ENCODE measurements around the gene DOCK1.

Gene DOCK1

DNA sequence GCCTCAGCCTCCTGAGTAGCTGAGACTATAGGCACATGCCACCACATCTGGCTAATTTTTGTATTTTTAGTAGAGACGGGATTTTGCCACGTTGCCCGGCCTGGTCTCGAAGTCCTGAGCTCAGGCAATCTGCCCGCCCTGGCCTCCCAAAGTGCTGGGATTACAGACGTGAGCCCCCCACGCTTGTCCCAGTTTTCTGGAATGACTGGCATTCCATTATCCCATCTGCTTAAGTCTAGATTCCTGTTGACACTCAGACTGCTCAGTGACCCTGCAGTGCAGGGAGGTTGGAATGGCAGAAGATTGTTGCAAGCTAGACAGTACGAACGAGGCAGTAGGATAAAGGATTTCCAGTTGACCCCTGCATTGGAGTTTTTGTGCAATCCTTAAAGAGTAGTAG, 508.8 kb downstream of the DOCK1 start:
- no peak for DNase-seq

DNA sequence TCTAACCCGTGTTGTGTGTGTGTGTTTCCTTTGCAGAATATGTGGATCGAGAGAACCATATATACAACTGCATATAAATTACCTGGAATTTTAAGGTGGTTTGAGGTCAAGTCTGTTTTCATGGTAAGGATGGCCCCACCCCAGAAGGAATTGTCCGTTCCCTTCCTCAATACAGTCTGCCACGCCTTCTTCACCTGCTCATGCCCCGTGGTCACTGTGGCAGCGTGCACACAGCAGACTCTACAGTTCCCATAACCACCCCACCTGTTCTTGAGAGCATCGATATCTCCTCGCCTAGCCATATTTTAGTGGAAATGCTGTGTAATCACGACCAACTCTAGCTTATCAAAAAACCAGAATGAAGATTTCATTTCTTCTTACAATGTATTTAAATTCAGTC, 509.9 kb downstream of the DOCK1 start:
- no peak for DNase-seq

DNA sequence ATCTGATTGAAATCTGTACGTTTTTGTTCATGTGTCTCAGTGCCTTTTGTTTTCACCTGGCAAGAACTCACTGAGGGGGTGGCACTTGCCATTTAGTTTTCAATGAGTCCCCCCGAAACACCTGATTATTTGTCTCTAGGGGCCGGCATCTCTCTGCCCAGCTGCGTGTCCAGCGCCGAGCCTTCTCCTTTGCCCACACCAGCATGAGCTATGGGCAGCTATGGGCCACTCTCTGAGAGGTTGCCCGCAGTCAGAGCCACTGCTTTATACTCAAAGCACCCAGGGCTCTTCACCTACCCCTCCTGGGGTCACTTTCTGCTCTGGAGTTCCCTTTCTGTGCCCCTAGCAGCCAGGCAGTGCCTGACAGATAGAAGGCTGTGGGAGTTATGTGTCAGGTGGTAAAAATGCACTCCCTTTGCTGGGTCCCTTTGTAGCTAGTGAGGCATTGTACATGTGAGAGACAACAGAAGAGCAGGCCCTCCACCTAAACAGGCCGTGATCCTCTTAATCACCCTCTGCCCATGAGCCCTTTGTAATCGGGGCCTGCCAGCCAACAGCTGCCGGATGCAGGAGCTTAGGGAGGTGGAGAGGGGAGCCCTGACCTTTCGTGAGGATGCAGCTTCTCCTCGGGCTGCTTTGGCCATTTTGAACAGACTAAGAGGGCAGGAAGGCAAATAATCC, 510.8 kb downstream of the DOCK1 start:
- DNase-seq = no peak

DNA sequence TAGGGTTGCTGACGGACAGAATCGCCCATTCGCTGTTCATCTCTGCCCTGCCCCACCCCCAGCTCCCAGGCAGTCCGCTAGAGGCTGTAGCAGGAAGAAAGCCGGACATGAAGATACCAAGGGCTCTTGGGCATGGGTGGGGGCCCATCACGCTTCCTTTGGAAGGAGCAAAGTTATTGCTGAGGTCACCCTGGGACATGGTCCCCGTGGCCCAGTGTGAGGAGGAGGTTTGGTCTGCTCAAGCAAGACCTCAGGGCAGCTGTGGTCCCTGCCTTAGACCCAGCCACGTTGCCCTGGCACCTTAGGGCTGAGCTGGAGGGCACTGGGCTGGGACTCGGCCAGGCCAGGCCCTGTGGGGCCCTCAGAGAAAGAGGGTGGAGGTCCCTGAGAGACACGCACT, 511.8 kb downstream of the DOCK1 start:
- DNase-seq = no peak

DNA sequence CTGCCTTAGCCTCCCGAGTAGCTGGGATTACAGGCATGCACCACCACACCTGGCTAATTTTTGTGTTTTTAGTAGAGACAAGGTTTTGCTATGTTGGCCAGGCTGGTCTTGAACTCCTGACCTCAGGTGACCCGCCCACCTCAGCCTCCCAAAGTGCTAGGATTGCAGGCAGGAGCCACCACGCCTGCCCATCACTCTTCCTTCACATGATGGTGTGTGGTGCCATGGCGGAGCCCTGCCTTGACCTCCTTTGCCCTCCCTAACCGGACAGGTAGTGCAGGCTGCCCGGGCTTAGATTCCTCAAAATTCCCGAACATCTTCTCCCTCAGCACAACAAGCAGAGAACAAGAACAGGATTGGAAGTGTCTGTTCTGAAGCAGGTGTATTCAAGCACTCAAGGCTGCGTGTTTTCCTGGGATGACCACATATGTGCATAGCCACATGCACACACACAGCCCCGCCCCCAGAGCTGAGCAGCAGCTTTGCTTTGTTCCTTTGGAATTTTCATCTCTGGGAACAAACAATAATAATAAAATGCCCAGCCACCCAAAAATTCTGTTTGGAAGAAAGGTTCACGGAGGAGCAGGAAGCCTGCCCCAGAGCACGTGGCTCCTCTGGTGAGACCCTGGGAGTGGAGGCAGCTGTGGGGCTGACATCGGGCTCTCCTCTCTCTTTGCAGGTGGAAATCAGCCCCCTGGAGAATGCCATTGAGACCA, 512.6 kb downstream of the DOCK1 start:
- DNase-seq = no peak

DNA sequence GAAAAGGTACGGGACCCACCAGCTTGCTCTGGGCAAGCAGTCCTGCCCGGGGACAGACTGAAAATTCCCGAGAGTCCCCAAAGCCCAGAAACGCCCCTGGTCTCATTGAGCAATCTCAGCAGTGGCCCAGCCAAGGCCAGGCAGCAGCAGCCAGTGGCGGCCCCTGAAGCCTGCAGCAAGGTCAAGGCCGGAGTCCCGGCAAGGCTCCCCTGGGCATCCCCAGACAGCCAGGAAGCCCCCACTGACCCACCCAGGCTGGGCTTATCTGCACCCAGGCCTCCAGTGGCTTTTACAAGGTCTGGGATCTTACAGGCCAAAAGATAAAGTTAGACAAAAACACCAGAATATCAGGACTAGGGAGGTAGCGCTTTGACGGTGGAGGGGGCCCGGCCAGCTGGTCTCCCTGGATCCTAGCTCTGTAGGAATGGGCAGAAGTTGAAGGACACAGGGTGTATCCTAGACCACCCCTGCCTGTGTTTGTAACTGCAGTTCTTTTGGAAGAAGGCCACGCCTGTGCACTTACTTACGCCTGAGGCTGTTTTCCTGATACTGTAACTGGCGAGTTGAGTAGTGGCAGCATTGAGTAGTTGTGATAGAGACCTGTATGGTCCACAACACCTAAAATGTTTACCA, 513.4 kb downstream of the DOCK1 start:
- DNase-seq = no peak

DNA sequence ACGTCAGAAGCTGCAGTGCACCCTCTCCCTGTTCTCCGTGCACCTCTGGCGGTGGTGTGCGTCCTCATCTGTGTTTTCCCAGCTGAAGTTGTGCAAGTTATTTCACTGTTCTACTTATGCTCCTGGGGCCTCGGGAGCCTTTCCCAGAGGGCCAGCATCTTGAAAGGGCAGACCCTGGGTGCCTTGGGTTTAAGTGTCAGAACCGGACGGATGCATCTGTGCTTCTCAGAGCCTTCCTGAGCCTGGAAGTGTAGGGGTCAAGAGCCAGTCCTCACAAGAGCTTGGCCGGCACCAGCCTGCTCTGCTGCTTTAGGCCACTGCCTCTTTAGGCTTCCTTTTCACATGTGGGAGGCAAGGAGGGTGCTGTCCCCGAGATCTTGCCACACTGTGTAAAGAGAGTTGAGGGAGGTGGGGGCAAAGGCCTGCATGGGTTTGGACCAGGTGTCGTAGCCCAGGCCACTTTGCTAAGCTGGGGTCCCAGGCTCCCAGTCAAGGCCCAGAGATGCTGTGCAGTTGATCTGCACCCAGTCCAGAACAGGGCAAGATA, 515.0 kb downstream of the DOCK1 start:
- DNase-seq = no peak

DNA sequence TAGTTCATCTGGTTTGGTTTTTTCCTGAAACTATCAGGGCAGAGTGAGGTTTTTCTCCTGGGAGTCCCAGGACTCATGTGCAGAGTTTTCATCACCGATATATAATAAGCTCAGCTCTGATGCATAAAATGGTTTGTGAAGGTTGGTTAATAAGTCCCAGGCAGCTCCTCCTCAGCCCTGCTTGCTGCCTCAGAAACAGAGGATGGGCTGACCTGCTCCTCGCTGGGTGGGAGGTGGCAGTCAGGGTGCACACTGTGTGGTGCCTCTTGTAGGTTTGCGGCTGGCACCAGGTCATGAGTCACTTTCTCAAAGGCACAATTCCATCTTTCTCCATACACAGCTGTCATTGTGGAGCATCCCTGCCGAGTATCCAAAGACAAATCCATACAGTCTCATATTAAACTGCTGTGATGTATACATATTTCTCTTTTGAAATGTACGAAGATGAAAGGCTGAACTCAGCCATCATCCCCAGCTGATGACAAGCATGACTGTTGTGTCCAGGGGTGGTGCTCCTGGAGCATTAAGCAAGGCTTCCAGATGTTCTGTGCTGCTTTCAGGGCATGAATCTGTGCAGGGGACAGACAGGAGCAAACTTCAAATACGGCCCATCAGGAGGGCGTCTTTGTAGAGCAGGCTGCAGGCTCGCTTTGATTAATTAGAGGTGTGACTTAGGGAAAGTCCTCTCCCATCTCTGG, 518.1 kb downstream of the DOCK1 start:
- DNase-seq = no peak

DNA sequence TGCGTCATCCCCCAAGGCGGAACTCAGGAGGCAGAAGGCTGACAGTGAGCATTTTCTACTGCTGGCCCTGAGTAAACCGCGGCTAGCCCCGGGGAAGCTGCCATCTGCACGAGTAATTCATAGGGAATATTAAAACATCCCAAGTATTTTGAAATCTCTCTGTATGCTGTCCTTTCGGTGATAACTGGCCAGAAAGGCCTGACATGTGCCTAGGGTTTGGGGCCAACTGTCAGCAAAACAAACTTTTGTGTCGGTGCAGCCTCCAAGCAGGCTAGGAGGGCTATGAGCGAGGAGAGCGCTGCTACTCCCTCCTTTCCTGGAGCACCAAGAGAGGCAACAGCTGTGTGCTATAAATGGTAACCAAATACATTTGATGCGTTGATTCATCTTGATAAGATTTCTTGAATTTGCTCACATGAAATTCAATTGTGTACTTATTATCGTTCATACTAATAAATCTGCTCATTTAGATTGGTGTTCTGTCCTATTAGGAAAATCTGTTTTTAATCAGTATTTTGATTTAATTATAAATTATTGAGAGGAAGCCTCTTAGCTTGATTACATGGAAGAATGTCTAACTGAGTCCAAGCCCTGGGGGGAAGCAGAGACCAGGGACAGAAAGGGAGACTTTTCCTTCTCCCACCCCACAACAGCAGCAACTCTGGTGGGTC, 519.5 kb downstream of the DOCK1 start:
- no peak for DNase-seq

DNA sequence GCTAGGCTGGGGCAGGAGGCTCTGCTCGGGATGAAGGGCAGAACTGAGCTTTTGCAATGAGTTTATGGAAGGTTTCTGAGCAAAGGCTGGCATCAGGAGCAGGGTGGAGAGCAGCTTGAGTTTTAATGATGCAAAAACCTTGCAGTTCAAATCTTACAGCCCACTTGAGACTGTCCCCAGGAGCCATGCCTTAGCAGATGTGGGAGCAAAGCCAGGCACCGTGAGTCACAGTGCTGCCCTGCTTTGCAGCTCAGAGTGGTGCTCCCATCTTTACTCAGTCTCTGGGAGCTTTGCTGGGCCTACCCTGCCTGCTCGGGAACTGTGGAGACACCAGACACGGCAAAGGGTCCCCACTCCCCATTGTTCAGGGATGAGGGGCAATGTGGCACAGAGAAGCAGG, 521.5 kb downstream of the DOCK1 start:
- no peak for DNase-seq

DNA sequence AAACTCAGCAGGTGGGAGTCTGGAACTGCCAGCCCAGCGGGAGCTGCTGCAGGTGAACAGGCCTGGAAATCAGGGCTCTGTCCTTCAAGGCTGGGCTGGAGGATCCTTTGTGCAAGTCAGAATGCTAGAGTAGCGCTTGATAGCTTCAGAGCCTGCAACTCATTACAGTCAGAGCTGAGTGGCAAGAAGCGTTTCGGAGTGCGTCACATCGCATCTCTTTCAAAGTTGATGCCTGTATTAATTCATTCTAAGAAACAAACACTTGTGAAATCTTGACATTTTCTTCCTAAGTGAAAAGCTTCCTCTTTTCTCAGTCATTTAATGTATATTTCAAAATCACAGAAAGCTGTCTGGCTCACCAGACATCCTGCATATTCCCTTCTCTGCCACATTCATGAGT, 522.7 kb downstream of the DOCK1 start:
- no peak for DNase-seq

DNA sequence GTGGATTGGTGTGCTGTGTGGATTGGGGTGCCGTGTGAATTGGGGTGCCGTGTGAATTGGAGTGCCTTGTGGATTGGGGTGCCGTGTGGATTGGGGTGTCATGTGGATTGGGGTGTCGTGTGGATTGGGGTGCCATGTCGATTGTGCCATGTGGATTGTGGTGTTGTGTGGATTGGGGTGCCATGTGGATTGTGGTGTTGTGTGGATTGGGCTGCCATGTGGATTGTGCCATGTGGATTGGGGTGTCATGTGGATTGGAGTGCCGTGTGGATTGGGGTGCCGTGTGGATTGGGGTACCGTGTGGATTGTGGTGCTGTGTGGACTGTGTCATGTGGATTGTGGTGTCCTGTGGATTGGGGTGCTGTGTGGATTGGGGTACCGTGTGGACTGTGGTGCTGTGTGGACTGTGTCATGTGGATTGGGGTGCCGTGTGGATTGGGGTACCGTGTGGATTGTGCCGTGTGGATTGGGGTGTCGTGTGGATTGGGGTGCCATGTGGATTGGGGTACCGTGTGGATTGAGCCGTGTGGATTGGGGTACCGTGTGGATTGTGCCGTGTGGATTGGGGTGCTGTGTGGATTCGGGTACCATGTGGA, 523.3 kb downstream of the DOCK1 start:
- DNase-seq = no peak

DNA sequence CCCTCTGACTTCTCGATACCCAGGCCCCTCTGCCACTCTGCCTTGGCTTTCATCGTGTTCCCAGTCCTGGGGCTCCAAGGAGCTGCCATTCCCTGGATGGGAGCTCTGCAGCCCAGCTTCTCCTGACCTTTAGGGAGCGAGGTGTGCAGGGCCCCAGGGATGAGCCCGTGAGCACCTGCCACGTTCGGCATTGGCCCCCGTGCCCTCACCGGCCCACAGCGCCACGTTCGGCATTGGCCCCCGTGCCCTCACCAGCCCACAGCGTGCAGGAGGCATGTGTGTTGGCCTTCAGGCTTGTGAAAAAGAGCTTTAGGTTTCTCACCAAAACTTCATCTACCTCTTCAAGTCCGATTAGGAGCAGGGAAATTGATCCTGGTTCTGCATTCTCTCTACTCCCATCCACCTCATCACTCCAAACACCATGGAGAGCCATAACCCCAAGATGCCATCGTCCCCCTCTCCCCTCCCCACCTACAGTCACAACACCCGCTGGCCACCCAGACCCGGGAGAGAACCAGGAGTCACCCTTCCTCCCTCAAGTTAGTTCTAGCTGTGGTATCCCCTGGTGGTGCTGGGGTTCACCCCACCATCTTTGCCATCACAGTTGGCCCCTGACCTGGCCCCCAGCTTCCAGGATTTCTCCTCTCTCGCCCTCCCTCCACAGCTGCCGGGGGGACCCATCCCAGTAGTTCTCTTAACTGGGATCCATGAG, 524.5 kb downstream of the DOCK1 start:
- DNase-seq = no peak

DNA sequence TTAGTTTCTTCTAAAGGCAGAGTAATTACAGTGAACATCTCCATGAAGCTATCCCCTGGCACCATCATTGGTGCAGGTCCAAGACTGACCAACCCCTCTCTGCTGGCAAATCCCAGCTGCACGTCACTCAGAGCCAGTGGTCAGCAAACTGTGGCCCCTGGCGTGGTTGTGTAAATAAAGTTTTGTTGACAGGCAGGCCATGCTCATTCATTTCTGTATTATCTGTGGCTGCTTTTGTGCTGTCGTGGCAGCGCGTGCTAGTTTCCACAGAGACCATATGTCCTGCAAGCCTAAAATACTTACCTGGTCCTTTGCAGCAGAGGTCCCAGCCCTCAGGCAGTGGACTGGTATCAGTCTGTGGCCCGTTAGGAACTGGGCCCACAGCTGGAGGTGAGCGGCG, 526.3 kb downstream of the DOCK1 start:
- no peak for DNase-seq

DNA sequence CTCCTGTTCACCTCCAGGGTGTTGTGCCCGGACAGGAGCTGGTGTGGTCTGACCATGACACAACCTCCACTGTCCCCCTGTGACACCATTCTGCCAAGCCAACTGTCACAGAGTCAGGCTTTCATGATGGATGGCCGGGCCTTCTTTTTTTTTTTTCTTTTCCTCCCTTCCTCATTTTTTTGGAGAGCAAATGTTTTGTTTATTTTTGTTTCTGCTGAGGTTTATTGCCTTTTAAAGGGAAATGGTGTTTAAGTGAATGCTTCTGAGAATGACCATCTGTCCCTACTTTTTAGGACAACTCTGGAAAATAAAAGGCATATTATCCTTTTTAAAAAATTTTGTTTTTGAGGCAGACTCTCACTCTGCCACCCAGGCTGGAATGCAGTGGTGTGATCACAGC, 528.8 kb downstream of the DOCK1 start:
- DNase-seq = no peak

DNA sequence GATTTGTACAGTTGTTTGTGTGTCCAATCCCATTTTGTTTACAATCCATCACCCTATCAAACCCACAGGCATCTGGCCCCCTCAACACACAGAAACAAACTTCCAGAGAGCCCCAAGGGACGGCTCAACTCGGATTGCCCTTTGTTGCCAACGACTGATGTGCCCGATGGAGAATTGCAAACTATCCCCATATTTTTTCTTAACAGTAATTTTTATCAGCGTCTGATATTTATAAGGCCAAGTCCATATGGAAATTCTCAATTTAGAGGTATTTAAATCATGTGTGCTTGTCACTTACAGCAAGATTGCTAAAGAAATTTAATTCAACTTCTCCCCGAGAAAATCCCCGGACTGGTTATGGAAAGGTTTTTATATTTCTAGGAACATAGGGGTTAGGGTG, 530.0 kb downstream of the DOCK1 start:
- no peak for DNase-seq

DNA sequence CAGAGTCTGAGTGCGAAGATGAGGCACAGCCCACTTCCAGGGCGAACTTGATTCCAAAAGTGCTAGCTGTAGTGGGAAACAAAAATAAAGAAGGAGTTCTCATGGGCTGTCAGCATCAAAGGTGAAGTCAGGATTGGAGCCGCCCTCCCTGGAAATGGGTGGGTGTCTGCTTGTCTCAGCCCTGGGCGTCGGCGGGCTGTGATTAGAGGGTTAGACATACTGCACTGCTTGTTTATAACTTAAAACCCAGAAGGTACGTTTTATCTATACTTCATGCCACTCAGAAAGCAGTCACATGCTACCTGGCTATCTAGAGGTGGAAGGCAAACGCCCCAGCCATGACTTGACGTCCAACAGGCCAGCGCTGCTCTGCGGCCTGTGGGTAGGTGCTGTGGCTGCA, 535.1 kb downstream of the DOCK1 start:
- DNase-seq = no peak

DNA sequence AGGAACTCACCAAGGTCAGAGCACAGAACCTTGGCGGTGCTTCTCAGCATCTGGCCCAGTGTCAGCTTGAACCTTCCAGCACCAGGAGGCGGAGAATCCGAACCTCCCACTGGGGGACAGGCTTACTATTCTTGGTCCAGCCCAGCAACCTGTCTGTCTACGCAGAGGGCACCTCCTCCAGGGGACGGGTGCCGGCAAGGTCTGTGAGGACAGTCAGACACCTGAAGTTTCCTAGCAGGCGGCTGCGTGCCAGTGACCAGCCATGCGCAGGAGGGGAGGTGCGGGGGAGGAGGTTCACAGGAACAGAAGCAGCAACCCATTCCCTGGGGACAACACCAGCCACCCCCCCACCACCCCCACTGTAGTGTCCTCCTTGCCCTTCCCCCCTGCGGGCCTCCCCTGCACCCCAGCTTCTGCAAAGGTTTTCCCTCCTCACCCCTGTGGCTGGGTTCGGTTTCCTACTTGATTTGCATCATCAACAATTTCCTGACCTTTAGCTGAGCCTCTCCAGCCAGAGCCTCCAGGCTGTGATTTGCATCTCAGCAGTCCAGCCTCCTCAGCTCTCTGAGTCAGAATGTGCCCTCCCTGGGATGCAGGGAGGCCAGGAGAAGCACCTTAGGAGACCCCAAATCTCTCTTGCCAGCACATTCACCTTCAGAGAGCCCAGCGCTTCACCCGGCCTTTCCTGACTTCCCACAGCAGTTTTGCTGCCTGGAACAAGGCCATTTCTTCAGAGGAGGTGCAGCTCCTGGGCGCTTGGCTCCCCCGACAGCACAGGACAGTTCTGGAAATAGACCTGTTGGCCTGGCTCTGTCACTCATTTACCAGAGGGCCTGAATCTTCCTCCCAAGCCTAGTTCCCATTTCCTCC, 536.4 kb downstream of the DOCK1 start:
- DNase-seq = no peak

DNA sequence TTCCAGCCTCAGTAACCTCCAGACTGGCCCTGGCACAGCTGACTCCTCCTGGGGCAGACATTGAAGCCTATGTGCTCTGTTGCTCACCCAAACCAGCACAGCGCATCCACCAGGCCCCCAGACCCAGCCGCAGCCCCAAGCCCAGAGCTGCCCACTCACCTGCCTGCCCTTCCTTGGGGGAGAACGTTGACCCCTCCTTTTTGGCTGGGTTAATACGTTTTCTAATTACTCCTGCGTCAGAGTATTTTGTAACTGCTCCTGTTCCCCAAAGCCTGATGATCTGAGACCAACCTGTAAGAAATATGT, 536.9 kb downstream of the DOCK1 start:
- no peak for DNase-seq

DNA sequence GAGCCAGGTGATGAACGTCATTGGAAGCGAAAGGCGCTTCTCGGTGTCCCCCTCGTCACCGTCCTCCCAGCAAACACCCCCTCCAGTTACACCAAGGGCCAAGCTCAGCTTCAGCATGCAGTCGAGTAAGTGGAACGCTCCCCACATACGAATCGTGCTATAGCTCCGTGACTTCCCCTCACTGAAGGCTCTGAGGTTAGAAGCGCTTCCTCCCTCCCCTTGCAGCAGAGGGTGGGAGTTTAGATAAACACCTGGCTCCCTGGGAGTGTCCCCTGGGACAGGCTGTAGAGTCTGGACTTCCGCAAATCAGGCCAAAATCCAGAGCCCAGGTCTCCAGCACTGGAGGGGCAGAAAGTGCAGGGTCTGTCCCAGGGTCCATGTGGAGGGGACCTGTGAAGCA, 538.9 kb downstream of the DOCK1 start:
- DNase-seq = no peak

DNA sequence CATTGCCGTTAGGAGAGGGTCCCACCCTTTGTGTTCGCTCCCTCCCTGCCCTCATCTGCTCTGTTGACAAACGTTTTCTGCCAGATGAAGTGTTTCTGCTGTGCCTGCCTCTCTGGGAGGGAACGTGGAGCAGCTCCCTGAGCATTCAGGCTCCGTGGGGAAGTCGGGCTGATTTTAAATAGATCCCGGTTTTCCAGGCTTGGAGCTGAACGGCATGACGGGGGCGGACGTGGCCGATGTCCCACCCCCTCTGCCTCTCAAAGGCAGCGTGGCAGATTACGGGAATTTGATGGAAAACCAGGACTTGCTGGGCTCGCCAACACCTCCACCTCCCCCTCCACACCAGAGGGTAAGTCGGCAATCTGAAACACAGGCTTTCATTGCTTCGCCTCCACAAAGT, 542.0 kb downstream of the DOCK1 start:
- no peak for DNase-seq

Data from stimulated activated CD4-positive, alpha-beta T cell treated with anti-CD3 and anti-CD28 coated beads, Interleukin-15, amount 100 ng/mL, for 24 hours (primary cell).